Sigmoid colon (tissue), 4 donors: Measurements from ENCODE around the gene EME1.

Source experiments
- EP300 ChIP-seq, 4 donors: sonication (generic); formaldehyde crosslinking; IDR thresholded peaks; one replicate each; pipeline ENCODE4 v1.6.1; 2017; ENCODE audit warnings: antibody characterized with exemption in 4 of 4
- POLR2A ChIP-seq, 2 donors: fragments of 450-650 bp; IDR thresholded peaks; one replicate each; pipeline ENCODE4 v1.6.1; 2016; ENCODE audit warnings: antibody characterized with exemption in 2 of 2, mild to moderate bottlenecking in 2 of 2, moderate library complexity in 2 of 2
- TF ChIP-seq, protein P1 (sequence below), 4 experiments: fragments of 450-650 bp in 3 of 4; fragments of 200-600 bp in 1 of 4; IDR thresholded peaks; one replicate each; pipeline ENCODE4 v1.5.1; 2016 to 2019; ENCODE audit warnings: antibody characterized with exemption in 4 of 4, mild to moderate bottlenecking in 3 of 4, moderate library complexity in 2 of 4

- TF ChIP-seq, protein P1, sequence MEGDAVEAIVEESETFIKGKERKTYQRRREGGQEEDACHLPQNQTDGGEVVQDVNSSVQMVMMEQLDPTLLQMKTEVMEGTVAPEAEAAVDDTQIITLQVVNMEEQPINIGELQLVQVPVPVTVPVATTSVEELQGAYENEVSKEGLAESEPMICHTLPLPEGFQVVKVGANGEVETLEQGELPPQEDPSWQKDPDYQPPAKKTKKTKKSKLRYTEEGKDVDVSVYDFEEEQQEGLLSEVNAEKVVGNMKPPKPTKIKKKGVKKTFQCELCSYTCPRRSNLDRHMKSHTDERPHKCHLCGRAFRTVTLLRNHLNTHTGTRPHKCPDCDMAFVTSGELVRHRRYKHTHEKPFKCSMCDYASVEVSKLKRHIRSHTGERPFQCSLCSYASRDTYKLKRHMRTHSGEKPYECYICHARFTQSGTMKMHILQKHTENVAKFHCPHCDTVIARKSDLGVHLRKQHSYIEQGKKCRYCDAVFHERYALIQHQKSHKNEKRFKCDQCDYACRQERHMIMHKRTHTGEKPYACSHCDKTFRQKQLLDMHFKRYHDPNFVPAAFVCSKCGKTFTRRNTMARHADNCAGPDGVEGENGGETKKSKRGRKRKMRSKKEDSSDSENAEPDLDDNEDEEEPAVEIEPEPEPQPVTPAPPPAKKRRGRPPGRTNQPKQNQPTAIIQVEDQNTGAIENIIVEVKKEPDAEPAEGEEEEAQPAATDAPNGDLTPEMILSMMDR (IDR thresholded peaks at IDR 0.05), result no peak
- TF ChIP-seq POLR2A (IDR thresholded peaks at IDR 0.05) (no peak), EP300 (IDR thresholded peaks at IDR 0.05) (no peak)
These were observed 42.8 kb upstream of the EME1 start for GRCh38 chr17:50330151-50330775.
